Measurements from ENCODE around the gene SAPCD2.

DNA sequence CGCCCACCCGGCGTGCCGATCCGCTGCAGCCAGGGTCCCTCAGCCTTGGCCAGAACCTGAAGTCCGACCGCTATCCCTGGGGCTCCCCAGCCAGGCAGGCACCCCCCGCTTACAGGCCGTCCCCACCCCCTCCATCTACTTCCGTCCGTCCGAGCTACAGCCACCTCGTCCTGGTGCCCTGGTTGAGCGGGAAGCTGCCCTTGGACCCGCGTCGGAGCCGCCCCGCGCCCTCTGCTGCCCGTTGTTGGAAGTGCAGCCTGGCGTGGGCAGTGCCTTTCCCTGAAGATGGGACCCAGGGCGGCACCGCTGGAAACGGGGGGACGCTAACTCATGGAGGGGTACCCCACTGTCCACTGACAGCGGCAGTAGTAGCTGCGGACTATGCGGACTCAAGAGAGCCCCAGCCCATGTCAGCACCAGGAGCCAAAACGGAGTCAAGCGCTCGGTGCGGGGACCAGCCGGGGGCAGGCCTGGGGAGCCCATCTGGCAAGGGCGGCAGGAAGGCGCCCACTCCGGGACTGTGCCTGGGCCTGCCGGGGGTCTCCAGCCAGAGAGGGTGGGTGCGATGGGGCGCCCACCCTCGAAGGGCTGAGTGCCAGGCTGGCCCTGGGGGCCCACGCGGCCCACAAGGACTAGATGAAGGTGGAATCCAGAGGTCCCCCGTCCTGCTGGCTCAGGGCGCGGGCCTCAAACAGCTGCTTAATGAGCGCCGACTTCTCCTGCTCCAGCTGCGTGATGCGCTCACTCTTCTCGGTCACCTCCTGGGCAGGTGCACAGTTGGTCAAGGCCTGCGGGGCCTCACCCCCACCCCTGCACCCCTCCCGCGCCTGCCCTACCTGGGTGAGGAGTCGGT, 6.1 kb downstream of the SAPCD2 start:
- TF ChIP-seq EZH2 (optimal IDR thresholded peaks at IDR 0.05; ENCODE audit: low read depth, low read length) (no peak), CTCF (IDR thresholded peaks at IDR 0.05; ENCODE audit: low read length) (peak; percentile 80)

Data from MM.1S (cell line).